Spleen (tissue), 7 donors: ENCODE results near the gene TDRD12.
"Not testable (repeated sequence)": the region's sequence is repeated elsewhere in the genome, so short reads cannot be mapped to it uniquely, and the experiment has no call there.

Experiments used
- CTCF ChIP-seq, 11 experiments: fragments of 200-600 bp in 7 of 11; fragments of 450-650 bp in 4 of 11; sonication (generic) in 4 of 11; IDR thresholded peaks in 8 of 11; conservative IDR thresholded peaks in 3 of 11; 1 replicate in 7 of 11; 2 replicates in 4 of 11; pipeline versions ENCODE4 v1.4.0 to v1.8.0; 2016 to 2021; ENCODE audit warnings: antibody characterized with exemption in 11 of 11, inconsistent platforms in 4 of 11, mild to moderate bottlenecking in 1 of 11
- POLR2AphosphoS5 ChIP-seq, 3 donors: sonication (generic); formaldehyde crosslinking; IDR thresholded peaks; one replicate each; pipeline ENCODE4 v1.5.1; 2017; ENCODE audit warnings: antibody characterized with exemption in 3 of 3
- donor health status: DM: no; HTN: no; CAD: no; lungs with moderate emphysema.
- donor health status: DM: no; HTN: no; CAD: no.
- donor health status: DM: no; HTN: no; CAD: no.

GRCh38 chr19:32832094-32832493, 112.5 kb downstream of the TDRD12 start:
- TF ChIP-seq CTCF (IDR thresholded peaks at IDR 0.05 in 8 of 11, conservative IDR thresholded peaks at IDR 0.05 in 3 of 11); POLR2AphosphoS5 (IDR thresholded peaks at IDR 0.05): not testable (repeated sequence)
